ENCODE results near the gene ZNF597.

ZNF597 gene

DNA sequence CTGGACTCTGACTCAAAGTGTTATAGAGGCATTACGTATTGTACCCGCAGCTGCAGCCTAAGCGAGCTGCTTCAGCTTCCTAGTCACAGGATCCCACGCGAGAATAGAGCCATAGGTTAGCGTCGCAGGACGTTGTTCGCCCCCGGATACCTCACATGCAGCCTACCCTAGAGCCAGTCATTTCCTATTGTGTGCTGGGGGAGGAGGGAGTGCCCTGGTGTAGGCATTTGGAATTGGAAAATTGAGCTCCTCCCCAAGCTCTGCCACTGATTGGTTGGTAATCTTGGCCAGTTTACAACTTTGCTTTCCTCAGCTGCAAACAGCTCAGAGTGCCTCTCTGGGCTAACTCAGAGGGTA is 706 bp upstream of the ZNF597 start:
- TF ChIP-seq EZH2phosphoT487 (IDR thresholded peaks at IDR 0.05; ENCODE audit: borderline replicate concordance, low read length): no peak
- TF ChIP-seq, protein P1, sequence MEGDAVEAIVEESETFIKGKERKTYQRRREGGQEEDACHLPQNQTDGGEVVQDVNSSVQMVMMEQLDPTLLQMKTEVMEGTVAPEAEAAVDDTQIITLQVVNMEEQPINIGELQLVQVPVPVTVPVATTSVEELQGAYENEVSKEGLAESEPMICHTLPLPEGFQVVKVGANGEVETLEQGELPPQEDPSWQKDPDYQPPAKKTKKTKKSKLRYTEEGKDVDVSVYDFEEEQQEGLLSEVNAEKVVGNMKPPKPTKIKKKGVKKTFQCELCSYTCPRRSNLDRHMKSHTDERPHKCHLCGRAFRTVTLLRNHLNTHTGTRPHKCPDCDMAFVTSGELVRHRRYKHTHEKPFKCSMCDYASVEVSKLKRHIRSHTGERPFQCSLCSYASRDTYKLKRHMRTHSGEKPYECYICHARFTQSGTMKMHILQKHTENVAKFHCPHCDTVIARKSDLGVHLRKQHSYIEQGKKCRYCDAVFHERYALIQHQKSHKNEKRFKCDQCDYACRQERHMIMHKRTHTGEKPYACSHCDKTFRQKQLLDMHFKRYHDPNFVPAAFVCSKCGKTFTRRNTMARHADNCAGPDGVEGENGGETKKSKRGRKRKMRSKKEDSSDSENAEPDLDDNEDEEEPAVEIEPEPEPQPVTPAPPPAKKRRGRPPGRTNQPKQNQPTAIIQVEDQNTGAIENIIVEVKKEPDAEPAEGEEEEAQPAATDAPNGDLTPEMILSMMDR (IDR thresholded peaks at IDR 0.05; ENCODE audit: low read depth, low read length, poor library complexity, severe bottlenecking): no peak

DNA sequence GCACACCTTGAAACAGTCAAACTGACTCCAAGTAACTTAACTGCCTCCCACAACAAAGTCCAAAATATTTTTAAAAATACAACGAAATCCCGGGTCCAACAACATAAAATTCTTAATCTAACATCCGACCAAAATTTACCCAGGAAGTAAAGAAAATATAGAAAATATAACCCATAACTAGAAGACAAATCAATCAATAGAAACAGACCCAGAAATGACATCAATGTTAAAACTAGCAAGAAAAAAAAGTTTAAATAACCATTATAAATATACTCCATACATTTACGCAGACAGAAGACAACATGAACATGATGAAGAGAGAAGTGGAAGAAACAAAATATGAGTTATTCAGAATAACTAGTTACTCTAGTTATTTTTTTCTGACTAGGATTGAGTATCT is 3.7 kb downstream of the ZNF597 start:
- TF ChIP-seq, protein P1 (IDR thresholded peaks at IDR 0.05; ENCODE audit: low read depth, low read length, poor library complexity, severe bottlenecking): no peak
- TF ChIP-seq EZH2phosphoT487 (IDR thresholded peaks at IDR 0.05; ENCODE audit: borderline replicate concordance, low read length): no peak
- H3K4me2 ChIP-seq (ENCODE audit: low read length): no peak overlapping the region
- peaks cover 9% of the 10 kb centered on the region for H3K4me1 ChIP-seq (ENCODE audit: control insufficient read depth, low read length)
- no peak overlapping the region for H3K27ac ChIP-seq (ENCODE audit: low read depth, low read length)
- no peaks in the 10 kb centered on the region for H3K9me2 ChIP-seq (replicated peaks; ENCODE audit: control insufficient read depth, low read length)
- peaks cover 9% of the 10 kb centered on the region; the same call in 1 of the 2 replicates for H3K27me3 ChIP-seq (ENCODE audit: control insufficient read depth, low read length)
- H3K9me3 ChIP-seq (ENCODE audit: control insufficient read depth, insufficient read depth, low read length): no peaks in the 10 kb centered on the region; the same call in 1 of the 2 replicates
- H3K4me3 ChIP-seq (ENCODE audit: low read length): no peak overlapping the region
- H3F3A ChIP-seq (ENCODE audit: control insufficient read depth, insufficient read depth): no peaks in the 10 kb centered on the region
- no peaks in the 10 kb centered on the region; the same call in 1 of the 2 replicates for H3K36me3 ChIP-seq (ENCODE audit: control insufficient read depth, low read length)
- H3K79me2 ChIP-seq (ENCODE audit: control insufficient read depth, low read length): peaks cover 15% of the 10 kb centered on the region
- H4K20me1 ChIP-seq (ENCODE audit: control insufficient read depth, insufficient read depth, low read depth, low read length): no peaks in the 10 kb centered on the region

More for the DNA sequence above, 706 bp upstream of the ZNF597 start:
- H3K27me3 ChIP-seq (ENCODE audit: control insufficient read depth, low read length): no peaks in the 10 kb centered on the region
- H3F3A ChIP-seq (ENCODE audit: control insufficient read depth, insufficient read depth): no peaks in the 10 kb centered on the region
- no peak overlapping the region for H3K27ac ChIP-seq (ENCODE audit: low read depth, low read length)
- H3K9me3 ChIP-seq (ENCODE audit: control insufficient read depth, insufficient read depth, low read length): no peaks in the 10 kb centered on the region; the same call in 1 of the 2 replicates
- no peaks in the 10 kb centered on the region for H4K20me1 ChIP-seq (ENCODE audit: control insufficient read depth, insufficient read depth, low read depth, low read length)
- peak overlapping the region; percentile 70 for H3K4me2 ChIP-seq (ENCODE audit: low read length)
- H3K9me2 ChIP-seq (replicated peaks; ENCODE audit: control insufficient read depth, low read length): no peaks in the 10 kb centered on the region
- H3K79me2 ChIP-seq (ENCODE audit: control insufficient read depth, low read length): peaks cover 27% of the 10 kb centered on the region
- peak overlapping the region; percentile 81 for H3K4me3 ChIP-seq (ENCODE audit: low read length)
- H3K4me1 ChIP-seq (ENCODE audit: control insufficient read depth, low read length): peaks cover 11% of the 10 kb centered on the region
- peaks cover 5% of the 10 kb centered on the region; the same call in 1 of the 2 replicates for H3K36me3 ChIP-seq (ENCODE audit: control insufficient read depth, low read length)

GRCh38 chr16:3434373-3434772 is 8.9 kb downstream of the ZNF597 start:
- Histone ChIP-seq H4K20me1 (ENCODE audit: control insufficient read depth, insufficient read depth, low read depth, low read length) (no peaks in the 10 kb centered on the region), H3K36me3 (ENCODE audit: control insufficient read depth, low read length) (no peaks in the 10 kb centered on the region; the same call in 1 of the 2 replicates), H3K79me2 (ENCODE audit: control insufficient read depth, low read length) (no peaks in the 10 kb centered on the region), H3K27me3 (ENCODE audit: control insufficient read depth, low read length) (peaks cover 13% of the 10 kb centered on the region; the same call in 1 of the 2 replicates), H3K4me1 (ENCODE audit: control insufficient read depth, low read length) (no peaks in the 10 kb centered on the region), H3F3A (ENCODE audit: control insufficient read depth, insufficient read depth) (no peaks in the 10 kb centered on the region), H3K4me2 (ENCODE audit: low read length) (no peak overlapping the region), H3K27ac (ENCODE audit: low read depth, low read length) (no peak overlapping the region), H3K9me3 (ENCODE audit: control insufficient read depth, insufficient read depth, low read length) (no peaks in the 10 kb centered on the region), H3K4me3 (ENCODE audit: low read length) (no peak overlapping the region), H3K9me2 (replicated peaks; ENCODE audit: control insufficient read depth, low read length) (no peaks in the 10 kb centered on the region)
- TF ChIP-seq, protein P1 (IDR thresholded peaks at IDR 0.05; ENCODE audit: low read depth, low read length, poor library complexity, severe bottlenecking): no peak
- TF ChIP-seq EZH2phosphoT487 (IDR thresholded peaks at IDR 0.05; ENCODE audit: borderline replicate concordance, low read length): no peak
